Measurements from ENCODE around the gene CCSER1.
"Not testable (repeated sequence)": the region's sequence is repeated elsewhere in the genome, so short reads cannot be mapped to it uniquely, and the experiment has no call there.

DNA sequence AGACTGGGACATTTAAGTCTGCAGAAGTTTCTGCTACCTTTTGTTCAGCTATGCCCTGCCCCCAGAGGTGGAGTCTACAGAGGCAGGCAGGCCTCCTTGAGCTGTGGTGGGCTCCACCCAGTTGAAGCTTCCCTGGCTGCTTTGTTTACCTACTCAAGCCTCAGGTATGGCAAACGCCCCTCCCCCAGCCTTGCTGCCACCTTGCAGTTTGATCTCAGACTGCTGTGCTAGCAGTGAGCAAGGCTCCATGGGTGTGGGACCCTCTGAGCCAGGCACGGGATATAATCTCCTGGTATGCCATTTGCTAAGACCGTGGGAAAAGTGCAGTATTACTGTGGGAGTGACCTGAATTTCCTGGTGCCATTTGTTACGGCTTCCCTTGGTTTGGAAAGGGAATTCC, 1026.8 kb downstream of the CCSER1 start:
- not testable (repeated sequence) for TF ChIP-seq POLR2AphosphoS5 (IDR thresholded peaks at IDR 0.05; ENCODE audit: borderline replicate concordance, low read depth, low read length); EZH2 (IDR thresholded peaks at IDR 0.05)

Measured in SK-N-MC (cell line).